ENCODE data around the gene ITGB8.

The ITGB8 gene

GRCh38 chr7:20288036-20288435 is 42.7 kb upstream of the ITGB8 start:
- in situ Hi-C loops (cut with MboI; ENCODE audit: low pct_unique_long_range_greater_than_20kb, low sequenced_read_pairs, unreplicated experiment) = no loop called here
- DNase-seq (ENCODE audit: low spot score) = no peak
- TF ChIP-seq CTCF (IDR thresholded peaks at IDR 0.05; ENCODE audit: extremely low read depth, insufficient read depth, missing control alignments) = no peak

GRCh38 chr7:20290505-20291111 is 40.1 kb upstream of the ITGB8 start:
- in situ Hi-C loops (cut with MboI; ENCODE audit: low pct_unique_long_range_greater_than_20kb, low sequenced_read_pairs, unreplicated experiment) = no loop called here
- TF ChIP-seq CTCF (IDR thresholded peaks at IDR 0.05; ENCODE audit: extremely low read depth, insufficient read depth, missing control alignments) = no peak
- no peak for DNase-seq (ENCODE audit: low spot score)

GRCh38 chr7:20293336-20293735 is 37.4 kb upstream of the ITGB8 start:
- no peak for DNase-seq (ENCODE audit: low spot score)
- in situ Hi-C loops (cut with MboI; ENCODE audit: low pct_unique_long_range_greater_than_20kb, low sequenced_read_pairs, unreplicated experiment) = no loop called here
- TF ChIP-seq CTCF (IDR thresholded peaks at IDR 0.05; ENCODE audit: extremely low read depth, insufficient read depth, missing control alignments) = no peak

- DNase-seq (ENCODE audit: low spot score) = no peak
- no peak for TF ChIP-seq CTCF (IDR thresholded peaks at IDR 0.05; ENCODE audit: extremely low read depth, insufficient read depth, missing control alignments)
- in situ Hi-C loops (cut with MboI; ENCODE audit: low pct_unique_long_range_greater_than_20kb, low sequenced_read_pairs, unreplicated experiment) = no loop called here
Observed at GRCh38 chr7:20296444-20296843, 34.3 kb upstream of the ITGB8 start.

- in situ Hi-C loops (cut with MboI; ENCODE audit: low pct_unique_long_range_greater_than_20kb, low sequenced_read_pairs, unreplicated experiment) = no loop called here
- no peak for TF ChIP-seq CTCF (IDR thresholded peaks at IDR 0.05; ENCODE audit: extremely low read depth, insufficient read depth, missing control alignments)
Observed at GRCh38 chr7:20296901-20297300, 33.8 kb upstream of the ITGB8 start.

GRCh38 chr7:20298486-20298901 is 32.2 kb upstream of the ITGB8 start:
- DNase-seq (ENCODE audit: low spot score) = no peak
- in situ Hi-C loops (cut with MboI; ENCODE audit: low pct_unique_long_range_greater_than_20kb, low sequenced_read_pairs, unreplicated experiment) = no loop called here
- no peak for TF ChIP-seq CTCF (IDR thresholded peaks at IDR 0.05; ENCODE audit: extremely low read depth, insufficient read depth, missing control alignments)

More at GRCh38 chr7:20296901-20297300, 33.8 kb upstream of the ITGB8 start:
- DNase-seq (ENCODE audit: low spot score) = no peak
